Glutamatergic neuron (in vitro differentiated cells): ENCODE data around the gene HOXD13. TPM values are rescaled to one million over a fixed set of nuclear protein-coding genes. Genes with fewer than 3 reads are reported as not detected.

ENCODE experiments used
- DNase-seq: peaks from one replicate; pipeline ENCODE4 v3.0.0; 2022
- H3K27ac Mint-ChIP-seq: one replicate; pipeline ENCODE4 v1.8.0; 2020; ENCODE audit warnings: mild to moderate bottlenecking, mixed read lengths, inconsistent platforms; ENCODE audit not compliant: unreplicated experiment
- H3K27me3 Mint-ChIP-seq: one replicate; pipeline ENCODE4 v1.8.0; 2020; ENCODE audit warnings: mild to moderate bottlenecking, moderate library complexity, mixed read lengths, inconsistent platforms; ENCODE audit not compliant: unreplicated experiment
- H3K36me3 Mint-ChIP-seq: one replicate; pipeline ENCODE4 v1.8.0; 2020; ENCODE audit warnings: mild to moderate bottlenecking, mixed read lengths, inconsistent platforms; ENCODE audit not compliant: unreplicated experiment
- H3K4me1 Mint-ChIP-seq: one replicate; pipeline ENCODE4 v1.8.0; 2020; ENCODE audit warnings: mild to moderate bottlenecking, low read depth, mixed read lengths, inconsistent platforms; ENCODE audit not compliant: unreplicated experiment
- H3K4me3 Mint-ChIP-seq: one replicate; pipeline ENCODE4 v1.8.0; 2020; ENCODE audit warnings: mild to moderate bottlenecking, mixed read lengths, inconsistent platforms; ENCODE audit not compliant: unreplicated experiment
- H3K9me3 Mint-ChIP-seq: one replicate; pipeline ENCODE4 v1.8.0; 2020; ENCODE audit warnings: mild to moderate bottlenecking, moderate library complexity, mixed read lengths, inconsistent platforms; ENCODE audit not compliant: unreplicated experiment
- CTCF ChIP-seq: fragments of 200-600 bp; sonication (generic); IDR thresholded peaks from one replicate; pipeline ENCODE4 v1.5.0; 2021; ENCODE audit not compliant: partially characterized antibody, unreplicated experiment
- total RNA-seq: library from RNA; stranded (reverse); fragmentation: NEBNext Ultra II Directional; extraction: Animal tissue kit (Norgen Biotek cat#: 25700); gene quantifications from one replicate; pipeline ENCODE4 v1.2.1, GENCODE V29; 2021; ENCODE audit not compliant: unreplicated experiment

HOXD13 gene
- total RNA-seq, 1 donor from 2014 or later: 0.17 TPM

GRCh38 chr2:176134035-176134434 lies 41.5 kb downstream of the HOXD13 start:
- Mint-ChIP-seq H3K27ac (no peak overlapping the region), H3K9me3 (peaks cover 30% of the 10 kb centered on the region), H3K4me3 (no peak overlapping the region), H3K4me1 (peaks cover 2% of the 10 kb centered on the region), H3K27me3 (peaks cover 63% of the 10 kb centered on the region), H3K36me3 (peaks cover 5% of the 10 kb centered on the region)
- no peak for DNase-seq
- TF ChIP-seq CTCF: no peak

DNA sequence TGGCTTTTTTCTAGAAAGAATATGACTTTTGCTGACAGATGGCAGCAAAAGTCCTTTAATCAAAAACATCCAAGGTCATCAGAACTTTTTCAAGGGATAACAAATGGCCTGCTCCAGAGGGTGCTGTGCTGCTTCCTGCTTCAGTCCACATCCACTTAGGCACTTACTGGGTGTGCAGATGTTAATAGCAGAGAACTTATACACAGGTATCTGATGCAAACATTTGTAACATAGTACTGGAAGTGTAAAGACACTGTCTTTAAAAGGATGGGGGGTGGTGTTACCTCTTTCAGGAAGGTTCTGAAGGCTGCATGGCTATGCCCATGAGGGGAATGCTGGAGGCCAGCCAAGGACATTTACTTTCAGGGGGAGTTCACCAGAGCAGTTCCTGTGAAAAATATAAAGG lies 42.5 kb downstream of the HOXD13 start:
- Mint-ChIP-seq H3K27ac (no peak overlapping the region), H3K27me3 (peaks cover 65% of the 10 kb centered on the region), H3K4me3 (no peak overlapping the region)

GRCh38 chr2:176136374-176137251 lies 44.1 kb downstream of the HOXD13 start:
- H3K9me3 Mint-ChIP-seq: peaks cover 31% of the 10 kb centered on the region
- DNase-seq: peak; percentile 58
- no peak overlapping the region for H3K27ac Mint-ChIP-seq

More for the DNA sequence above, 42.5 kb downstream of the HOXD13 start:
- no peak for DNase-seq
- no peak for TF ChIP-seq CTCF
- H3K9me3 Mint-ChIP-seq: peaks cover 32% of the 10 kb centered on the region
- peaks cover 2% of the 10 kb centered on the region for H3K4me1 Mint-ChIP-seq
- peaks cover 5% of the 10 kb centered on the region for H3K36me3 Mint-ChIP-seq

DNA sequence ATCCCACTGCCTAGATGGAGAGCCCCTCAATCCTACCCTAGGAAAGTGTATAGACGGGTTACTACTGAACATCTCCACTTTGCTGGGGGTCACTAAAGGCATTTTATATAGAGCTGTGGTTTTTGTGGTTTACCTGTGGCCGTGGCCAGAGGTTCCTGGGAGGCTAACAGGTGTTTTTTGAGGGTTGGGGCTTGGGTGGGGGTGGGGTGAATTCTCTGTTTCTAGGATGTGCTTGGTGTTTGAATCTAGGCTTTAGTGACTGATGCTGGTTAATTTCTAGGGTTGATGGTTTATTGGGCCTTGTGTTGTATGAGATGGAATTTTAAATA lies 44.7 kb downstream of the HOXD13 start:
- Mint-ChIP-seq H3K27ac (no peak overlapping the region), H3K27me3 (peaks cover 55% of the 10 kb centered on the region), H3K4me1 (no peaks in the 10 kb centered on the region), H3K4me3 (peak overlapping the region; percentile 56), H3K36me3 (peaks cover 5% of the 10 kb centered on the region), H3K9me3 (peaks cover 28% of the 10 kb centered on the region)
- no peak for DNase-seq
- no peak for TF ChIP-seq CTCF

More at GRCh38 chr2:176136374-176137251, 44.1 kb downstream of the HOXD13 start:
- peaks cover 5% of the 10 kb centered on the region for H3K36me3 Mint-ChIP-seq
- peak overlapping the region; percentile 85 for H3K4me3 Mint-ChIP-seq
- TF ChIP-seq CTCF: no peak
- H3K4me1 Mint-ChIP-seq: no peaks in the 10 kb centered on the region
- H3K27me3 Mint-ChIP-seq: peaks cover 58% of the 10 kb centered on the region

- Mint-ChIP-seq H3K4me1 (no peaks in the 10 kb centered on the region), H3K9me3 (peaks cover 25% of the 10 kb centered on the region), H3K4me3 (no peak overlapping the region), H3K27me3 (peaks cover 50% of the 10 kb centered on the region), H3K36me3 (peaks cover 5% of the 10 kb centered on the region), H3K27ac (no peak overlapping the region)
- DNase-seq: no peak
- no peak for TF ChIP-seq CTCF
These were observed 45.4 kb downstream of the HOXD13 start for GRCh38 chr2:176137906-176138305.
